Measurements from ENCODE around the gene ZNF69. TPM values are rescaled to one million over a fixed set of nuclear protein-coding genes. Genes with fewer than 3 reads are reported as not detected.
"Not testable (repeated sequence)": the region's sequence is repeated elsewhere in the genome, so short reads cannot be mapped to it uniquely, and the experiment has no call there.

Gene ZNF69
- total and polyA plus RNA-seq, 4 donors: 2.5 to 12.0 (median 8.9) TPM

DNA sequence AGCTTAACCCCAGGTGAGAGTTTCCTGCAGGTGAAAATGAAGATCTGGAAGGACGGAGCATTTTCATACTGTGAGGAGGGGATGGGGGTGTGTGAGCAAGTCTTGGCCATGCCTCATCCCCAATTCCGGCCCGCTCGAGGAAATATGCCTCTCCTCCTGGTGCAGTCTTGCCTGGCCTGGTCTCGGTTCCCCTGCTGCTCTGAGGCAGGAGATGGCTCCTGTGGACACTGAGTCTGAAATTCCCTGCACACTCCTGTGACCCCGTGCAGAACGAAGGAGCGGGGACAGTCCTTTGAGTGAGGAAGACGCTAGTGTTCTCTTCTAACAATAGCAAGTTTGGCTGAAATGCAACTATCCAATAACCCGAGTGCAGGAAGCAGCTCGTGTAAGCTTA, 39.4 kb upstream of the ZNF69 start (continued):
- TF ChIP-seq, protein P1, sequence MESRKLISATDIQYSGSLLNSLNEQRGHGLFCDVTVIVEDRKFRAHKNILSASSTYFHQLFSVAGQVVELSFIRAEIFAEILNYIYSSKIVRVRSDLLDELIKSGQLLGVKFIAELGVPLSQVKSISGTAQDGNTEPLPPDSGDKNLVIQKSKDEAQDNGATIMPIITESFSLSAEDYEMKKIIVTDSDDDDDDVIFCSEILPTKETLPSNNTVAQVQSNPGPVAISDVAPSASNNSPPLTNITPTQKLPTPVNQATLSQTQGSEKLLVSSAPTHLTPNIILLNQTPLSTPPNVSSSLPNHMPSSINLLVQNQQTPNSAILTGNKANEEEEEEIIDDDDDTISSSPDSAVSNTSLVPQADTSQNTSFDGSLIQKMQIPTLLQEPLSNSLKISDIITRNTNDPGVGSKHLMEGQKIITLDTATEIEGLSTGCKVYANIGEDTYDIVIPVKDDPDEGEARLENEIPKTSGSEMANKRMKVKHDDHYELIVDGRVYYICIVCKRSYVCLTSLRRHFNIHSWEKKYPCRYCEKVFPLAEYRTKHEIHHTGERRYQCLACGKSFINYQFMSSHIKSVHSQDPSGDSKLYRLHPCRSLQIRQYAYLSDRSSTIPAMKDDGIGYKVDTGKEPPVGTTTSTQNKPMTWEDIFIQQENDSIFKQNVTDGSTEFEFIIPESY (IDR thresholded peaks at IDR 0.05): no peak
- TF ChIP-seq TAF1 (conservative IDR thresholded peaks at IDR 0.05) (no peak), FOXA1 (IDR thresholded peaks at IDR 0.05) (no peak), HNF4G (IDR thresholded peaks at IDR 0.05) (no peak), RAD21 (IDR thresholded peaks at IDR 0.05) (no peak)

DNA sequence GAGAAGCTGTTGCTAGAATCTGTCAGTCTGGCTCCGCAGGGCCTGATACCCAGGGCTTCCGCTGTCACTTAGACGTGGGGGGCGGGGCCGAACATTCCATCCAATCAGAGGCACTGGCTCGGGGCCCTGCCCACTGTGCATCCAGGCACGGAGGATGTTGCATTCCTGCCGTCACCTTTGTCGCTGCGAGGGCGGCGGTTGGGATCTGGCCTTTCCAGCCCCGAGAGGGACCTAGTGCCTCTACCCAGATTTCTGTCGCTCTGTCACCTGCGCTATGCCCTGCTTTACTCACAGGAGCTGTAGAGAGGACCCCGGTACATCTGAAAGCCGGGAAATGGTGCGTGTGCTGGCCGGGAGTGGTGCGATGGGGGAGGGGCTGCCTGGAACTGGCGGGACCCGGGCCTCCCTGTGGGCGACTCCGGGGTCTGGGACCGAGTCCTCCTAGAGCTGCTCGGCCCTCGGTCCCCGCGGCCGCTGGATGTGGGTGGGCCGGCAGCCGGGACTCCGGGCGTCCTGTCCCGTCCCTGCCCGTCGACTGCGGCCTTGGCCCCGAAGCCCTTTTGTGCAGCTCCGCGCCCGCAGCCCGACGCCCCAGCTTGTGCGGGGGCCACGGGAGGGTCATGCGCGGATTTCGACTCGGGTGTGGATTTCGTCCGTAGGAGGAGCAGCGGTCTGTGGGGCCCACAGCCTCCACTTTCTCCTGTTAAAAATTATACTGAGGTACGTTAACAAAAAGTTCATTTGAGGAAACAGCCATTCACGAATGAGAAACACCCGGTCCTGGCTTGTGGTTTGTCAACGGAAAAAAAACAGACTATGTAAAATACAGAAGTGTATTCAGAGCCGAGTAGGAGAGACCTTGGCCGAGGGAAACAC, 38.8 kb upstream of the ZNF69 start, which contains the start of gene ZNF439:
TSS of gene ZNF439 (plus strand) at position 133 of the 876 bp plus-strand sequence. CDS start at position 275, 142 bp downstream.
- Histone ChIP-seq H3K27me3 (ENCODE audit: control insufficient read depth in 4 of 4, insufficient read depth in 4 of 4, low read length in 3 of 4) (no peaks in the 10 kb centered on the region), H3K9me3 (ENCODE audit: control insufficient read depth in 4 of 4, low read length in 3 of 4) (peaks cover 0 to 4% (median 2%) of the 10 kb centered on the region in 4 donors), H3K4me3 (ENCODE audit: low read depth in 1 of 3, low read length in 3 of 3) (peak within 1 kb of the TSS; percentile 34 to 60 (median 59)), H3K27ac (ENCODE audit: low read depth in 1 of 2, low read length in 2 of 2) (peak within 1 kb of the TSS in 1 of 2 donors; percentile 54), H3K4me1 (ENCODE audit: control insufficient read depth in 4 of 4, insufficient read depth in 4 of 4, low read length in 3 of 4) (peaks cover 0 to 3% (median 1%) of the 10 kb centered on the region in 4 donors), H3K36me3 (ENCODE audit: control insufficient read depth in 4 of 4, insufficient read depth in 3 of 4, low read depth in 1 of 4, low read length in 3 of 4) (no peaks in the 10 kb centered on the region), H3K9ac (ENCODE audit: low read depth in 1 of 2, low read length in 2 of 2) (no peak within 1 kb of the TSS)
- DNase-seq (ENCODE audit: low spot score): peak; percentile 92
- 4% methylated on average over 59 of the region's 59 CpGs for WGBS
- TF ChIP-seq HNF4A (conservative IDR thresholded peaks at IDR 0.05) (no peak), NR2F2 (IDR thresholded peaks at IDR 0.05) (peak; percentile 68), SP1 (IDR thresholded peaks at IDR 0.05) (peak; percentile 36)
- TF ChIP-seq, protein P2, sequence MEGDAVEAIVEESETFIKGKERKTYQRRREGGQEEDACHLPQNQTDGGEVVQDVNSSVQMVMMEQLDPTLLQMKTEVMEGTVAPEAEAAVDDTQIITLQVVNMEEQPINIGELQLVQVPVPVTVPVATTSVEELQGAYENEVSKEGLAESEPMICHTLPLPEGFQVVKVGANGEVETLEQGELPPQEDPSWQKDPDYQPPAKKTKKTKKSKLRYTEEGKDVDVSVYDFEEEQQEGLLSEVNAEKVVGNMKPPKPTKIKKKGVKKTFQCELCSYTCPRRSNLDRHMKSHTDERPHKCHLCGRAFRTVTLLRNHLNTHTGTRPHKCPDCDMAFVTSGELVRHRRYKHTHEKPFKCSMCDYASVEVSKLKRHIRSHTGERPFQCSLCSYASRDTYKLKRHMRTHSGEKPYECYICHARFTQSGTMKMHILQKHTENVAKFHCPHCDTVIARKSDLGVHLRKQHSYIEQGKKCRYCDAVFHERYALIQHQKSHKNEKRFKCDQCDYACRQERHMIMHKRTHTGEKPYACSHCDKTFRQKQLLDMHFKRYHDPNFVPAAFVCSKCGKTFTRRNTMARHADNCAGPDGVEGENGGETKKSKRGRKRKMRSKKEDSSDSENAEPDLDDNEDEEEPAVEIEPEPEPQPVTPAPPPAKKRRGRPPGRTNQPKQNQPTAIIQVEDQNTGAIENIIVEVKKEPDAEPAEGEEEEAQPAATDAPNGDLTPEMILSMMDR (IDR thresholded peaks at IDR 0.05; ENCODE audit: low read depth, low read length, missing input control): no peak

DNA sequence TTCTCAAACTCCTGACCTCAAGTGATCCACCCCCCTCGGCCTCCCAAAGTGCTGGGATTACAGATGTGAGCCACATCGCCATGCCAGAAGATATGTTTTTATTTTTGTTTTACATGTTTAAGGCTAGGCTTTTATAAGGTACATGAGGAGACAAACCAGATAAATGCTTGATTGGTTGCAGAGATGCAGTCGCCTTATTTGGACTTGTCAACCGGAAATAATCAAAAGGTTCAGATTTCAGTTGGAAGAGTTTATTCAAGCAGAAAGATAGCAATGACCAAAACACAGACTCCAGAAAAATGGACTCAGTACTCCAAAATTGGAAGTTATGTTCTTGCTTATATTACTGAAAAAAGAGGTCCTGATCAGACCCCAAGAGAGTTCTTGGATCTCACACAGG, 37.3 kb upstream of the ZNF69 start:
- H3K4me1 ChIP-seq (ENCODE audit: control insufficient read depth in 4 of 4, insufficient read depth in 4 of 4, low read length in 3 of 4); H3K9me3 ChIP-seq (ENCODE audit: control insufficient read depth in 4 of 4, low read length in 3 of 4); H3K27me3 ChIP-seq (ENCODE audit: control insufficient read depth in 4 of 4, insufficient read depth in 4 of 4, low read length in 3 of 4); H3K27ac ChIP-seq (ENCODE audit: low read depth in 1 of 2, low read length in 2 of 2); DNase-seq (ENCODE audit: low spot score); H3K9ac ChIP-seq (ENCODE audit: low read depth in 1 of 2, low read length in 2 of 2); H3K36me3 ChIP-seq (ENCODE audit: control insufficient read depth in 4 of 4, insufficient read depth in 3 of 4, low read depth in 1 of 4, low read length in 3 of 4); H3K4me3 ChIP-seq (ENCODE audit: low read depth in 1 of 3, low read length in 3 of 3): not testable (repeated sequence)
- WGBS: 94% methylated on average over 4 of the region's 4 CpGs

- peaks cover 0 to 2% (median 0%) of the 10 kb centered on the region in 4 donors for H3K36me3 ChIP-seq (ENCODE audit: control insufficient read depth in 4 of 4, insufficient read depth in 3 of 4, low read depth in 1 of 4, low read length in 3 of 4)
- H3K27me3 ChIP-seq (ENCODE audit: control insufficient read depth in 4 of 4, insufficient read depth in 4 of 4, low read length in 3 of 4): no peaks in the 10 kb centered on the region
- H3K9me3 ChIP-seq (ENCODE audit: control insufficient read depth in 4 of 4, low read length in 3 of 4): peaks cover 0 to 2% (median under 1%) of the 10 kb centered on the region in 4 donors
- TF ChIP-seq SP1 (IDR thresholded peaks at IDR 0.05) (no peak), JUND (IDR thresholded peaks at IDR 0.05) (no peak), HNF4A (conservative IDR thresholded peaks at IDR 0.05) (no peak), RAD21 (IDR thresholded peaks at IDR 0.05) (no peak), EGR1 (IDR thresholded peaks at IDR 0.05; ENCODE audit: low read depth in 2 of 2) (no peak), FOXA2 (IDR thresholded peaks at IDR 0.05) (no peak)
- TF ChIP-seq, protein P1 (IDR thresholded peaks at IDR 0.05): no peak
- H3K4me1 ChIP-seq (ENCODE audit: control insufficient read depth in 4 of 4, insufficient read depth in 4 of 4, low read length in 3 of 4): peaks cover 0 to 2% (median 0%) of the 10 kb centered on the region in 4 donors
- H3K9ac ChIP-seq (ENCODE audit: low read depth in 1 of 2, low read length in 2 of 2): no peak overlapping the region
- no peak for DNase-seq (ENCODE audit: low spot score)
- no peak overlapping the region for H3K27ac ChIP-seq (ENCODE audit: low read depth in 1 of 2, low read length in 2 of 2)
- 70% methylated on average over 3 of the region's 3 CpGs for whole genome bisulfite sequencing
- H3K4me3 ChIP-seq (ENCODE audit: low read depth in 1 of 3, low read length in 3 of 3): no peak overlapping the region
Observed at GRCh38 chr19:11853358-11853757, 34.2 kb upstream of the ZNF69 start.

Measured in liver (tissue), 9 donors.